ENCODE measurements around the gene C14orf180. TPM values are rescaled to one million over a fixed set of nuclear protein-coding genes. Genes with fewer than 3 reads are reported as not detected.

C14orf180 gene
- total RNA-seq, 2 donors from 2014 or later, result not detected

Other genes with a start within 250 kb of the C14orf180 start
- gene TMEM179, start 25.0 kb downstream of the C14orf180 start, total RNA-seq, result not detected
- gene INF2, start 109.9 kb downstream of the C14orf180 start, total RNA-seq, result 10 to 100 TPM; 61.0 to 76.1 TPM
- gene ADSS1, start 144.5 kb downstream of the C14orf180 start, total RNA-seq, result 1 to 10 TPM; 2.4 to 2.9 TPM
- 10 to 100 TPM; 76.2 to 85.7 TPM for gene SIVA1, start 173.4 kb downstream of the C14orf180 start, total RNA-seq
- gene AKT1, start 216.0 kb downstream of the C14orf180 start, total RNA-seq, result 10 to 100 TPM; 72.4 to 77.2 TPM
- 1 to 10 TPM; 2.7 to 3.3 TPM for gene ZBTB42, start 221.3 kb downstream of the C14orf180 start, total RNA-seq

All from T-helper 17 cell (primary cell).